ENCODE results near the gene VPS51. TPM values are rescaled to one million over a fixed set of nuclear protein-coding genes. Genes with fewer than 3 reads are reported as not detected.

Gene VPS51
- total RNA-seq, 1 experiment from 2014 or later = 89.5 TPM

DNA sequence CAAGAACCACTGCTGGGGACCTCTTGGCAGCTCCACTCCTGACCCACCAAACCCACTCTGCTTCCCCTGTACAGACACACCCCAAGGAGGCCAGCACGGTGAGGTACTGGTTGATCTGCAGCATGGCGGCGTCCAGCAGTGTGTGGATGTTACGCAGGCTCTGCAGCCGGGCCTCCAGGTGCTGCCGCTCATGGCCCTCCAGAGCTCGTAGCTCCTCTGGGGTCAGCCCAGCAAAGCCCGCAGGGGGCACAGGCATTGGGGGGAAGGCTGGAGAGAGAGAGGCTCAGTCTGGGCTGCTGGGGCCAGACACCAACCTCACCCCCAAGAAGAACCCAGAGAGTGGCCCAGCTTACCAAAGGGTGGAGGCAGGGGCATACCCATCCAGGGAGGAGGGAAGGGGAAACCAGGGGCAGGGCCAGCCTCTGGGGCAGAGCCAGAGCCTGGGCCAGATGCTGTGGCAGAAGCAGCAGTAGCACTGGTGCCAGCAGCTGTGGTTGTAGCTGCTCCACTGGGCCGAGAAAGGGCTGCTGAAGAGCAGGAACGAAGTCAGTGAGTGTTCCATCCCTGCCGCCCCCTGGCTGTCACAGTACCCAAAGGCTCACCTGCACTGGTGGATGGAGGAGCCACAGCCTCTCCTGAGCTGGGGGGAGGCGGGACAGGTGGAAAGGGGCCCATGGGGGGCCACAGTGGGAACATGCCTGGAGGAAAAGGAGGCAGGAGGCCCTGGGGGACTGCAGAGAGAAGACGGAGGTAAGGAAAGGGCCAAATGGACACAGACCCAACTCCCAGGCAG lies 33.8 kb downstream of the VPS51 start:
- no peak overlapping the region for H3K9ac ChIP-seq (ENCODE audit: low read length)
- intact Hi-C loops (cut with micrococcal nuclease) = no loop called here
- no peak for ATAC-seq
- RAD21 ChIA-PET (ENCODE audit: low non-redundant PET in 1 of 2, low total read pairs in 2 of 2, uncharacterized antibody in 2 of 2, unreplicated experiment in 2 of 2) = no interaction called here
- peaks cover 4 to 12% of the 10 kb centered on the region in 2 experiments; a peak in 2 of 4 replicates for H3K4me1 ChIP-seq (ENCODE audit: control insufficient read depth in 1 of 2, insufficient read depth in 2 of 2, low read length in 2 of 2)
- peaks cover 35% of the 10 kb centered on the region for H3K79me2 ChIP-seq (ENCODE audit: insufficient read depth, low read length)
- H3K4me3 ChIP-seq (replicated peaks in 1 of 2; ENCODE audit: low read depth in 1 of 2, low read length in 2 of 2) = no peak overlapping the region
- H3K27me3 ChIP-seq (ENCODE audit: insufficient read depth, low read length) = no peaks in the 10 kb centered on the region
- peaks cover 30 to 60% of the 10 kb centered on the region in 2 experiments for H3K36me3 ChIP-seq (ENCODE audit: control insufficient read depth in 1 of 2, insufficient read depth in 2 of 2, low read length in 2 of 2)
- H3K9me2 ChIP-seq (ENCODE audit: insufficient read depth) = no peaks in the 10 kb centered on the region
- no peak for DNase-seq (ENCODE audit: low read depth, low spot score)
- no peaks in the 10 kb centered on the region for H3K9me3 ChIP-seq (ENCODE audit: control insufficient read depth in 1 of 2, insufficient read depth in 1 of 2, low read depth in 1 of 2, low read length in 2 of 2)
- no peaks in the 10 kb centered on the region for H4K20me1 ChIP-seq (ENCODE audit: insufficient read depth)
- CTCF ChIA-PET = no interaction called here
- BruUV-seq (replicated peaks) = no TSS peak
- TF ChIP-seq POLR2AphosphoS5 (IDR thresholded peaks at IDR 0.05; ENCODE audit: low read depth, low read length) = 0 out of 2 replicates have a peak, but pooled peaks have one; percentile 14
- TF ChIP-seq EZH2 (IDR thresholded peaks at IDR 0.05) = no peak
- TF ChIP-seq, protein P1, sequence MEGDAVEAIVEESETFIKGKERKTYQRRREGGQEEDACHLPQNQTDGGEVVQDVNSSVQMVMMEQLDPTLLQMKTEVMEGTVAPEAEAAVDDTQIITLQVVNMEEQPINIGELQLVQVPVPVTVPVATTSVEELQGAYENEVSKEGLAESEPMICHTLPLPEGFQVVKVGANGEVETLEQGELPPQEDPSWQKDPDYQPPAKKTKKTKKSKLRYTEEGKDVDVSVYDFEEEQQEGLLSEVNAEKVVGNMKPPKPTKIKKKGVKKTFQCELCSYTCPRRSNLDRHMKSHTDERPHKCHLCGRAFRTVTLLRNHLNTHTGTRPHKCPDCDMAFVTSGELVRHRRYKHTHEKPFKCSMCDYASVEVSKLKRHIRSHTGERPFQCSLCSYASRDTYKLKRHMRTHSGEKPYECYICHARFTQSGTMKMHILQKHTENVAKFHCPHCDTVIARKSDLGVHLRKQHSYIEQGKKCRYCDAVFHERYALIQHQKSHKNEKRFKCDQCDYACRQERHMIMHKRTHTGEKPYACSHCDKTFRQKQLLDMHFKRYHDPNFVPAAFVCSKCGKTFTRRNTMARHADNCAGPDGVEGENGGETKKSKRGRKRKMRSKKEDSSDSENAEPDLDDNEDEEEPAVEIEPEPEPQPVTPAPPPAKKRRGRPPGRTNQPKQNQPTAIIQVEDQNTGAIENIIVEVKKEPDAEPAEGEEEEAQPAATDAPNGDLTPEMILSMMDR (IDR thresholded peaks at IDR 0.05 in 2 of 3, conservative IDR thresholded peaks at IDR 0.05 in 1 of 3; ENCODE audit: borderline replicate concordance in 1 of 3, insufficient read depth in 1 of 3, low read depth in 2 of 3, low read length in 2 of 3) = peak in 1 of 3 experiments; percentile 12; a peak in 1 of 6 replicates
- H3K27ac ChIP-seq (ENCODE audit: low read depth, low read length) = peak overlapping the region; percentile 17; the same call in 1 of the 2 replicates
- H3K4me2 ChIP-seq (ENCODE audit: low read length) = no peak overlapping the region
- H2AFZ ChIP-seq (ENCODE audit: low read depth, low read length, poor library complexity, severe bottlenecking) = no peak overlapping the region
- POLR2A ChIA-PET = interaction anchor here (1.8 kb wide), 1 partner anchor 52 kb away, joined by 4 read pairs; the partner anchor contains the start of gene CAPN1

Data from HCT116 (cell line).